Measurements from ENCODE around the gene ICAM5.

The ICAM5 gene

DNA sequence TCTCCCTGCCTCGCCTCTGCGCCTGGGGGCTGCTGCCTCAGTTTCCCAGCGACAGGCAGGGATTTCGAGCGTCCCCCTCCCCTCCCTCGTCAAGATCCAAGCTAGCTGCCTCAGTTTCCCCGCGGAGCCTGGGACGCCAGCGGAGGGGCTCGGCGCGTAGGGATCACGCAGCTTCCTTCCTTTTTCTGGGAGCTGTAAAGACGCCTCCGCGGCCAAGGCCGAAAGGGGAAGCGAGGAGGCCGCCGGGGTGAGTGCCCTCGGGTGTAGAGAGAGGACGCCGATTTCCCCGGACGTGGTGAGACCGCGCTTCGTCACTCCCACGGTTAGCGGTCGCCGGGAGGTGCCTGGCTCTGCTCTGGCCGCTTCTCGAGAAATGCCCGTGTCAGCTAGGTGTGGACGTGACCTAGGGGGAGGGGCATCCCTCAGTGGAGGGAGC lies 19.6 kb upstream of the ICAM5 start:
- TF ChIP-seq, protein P1, sequence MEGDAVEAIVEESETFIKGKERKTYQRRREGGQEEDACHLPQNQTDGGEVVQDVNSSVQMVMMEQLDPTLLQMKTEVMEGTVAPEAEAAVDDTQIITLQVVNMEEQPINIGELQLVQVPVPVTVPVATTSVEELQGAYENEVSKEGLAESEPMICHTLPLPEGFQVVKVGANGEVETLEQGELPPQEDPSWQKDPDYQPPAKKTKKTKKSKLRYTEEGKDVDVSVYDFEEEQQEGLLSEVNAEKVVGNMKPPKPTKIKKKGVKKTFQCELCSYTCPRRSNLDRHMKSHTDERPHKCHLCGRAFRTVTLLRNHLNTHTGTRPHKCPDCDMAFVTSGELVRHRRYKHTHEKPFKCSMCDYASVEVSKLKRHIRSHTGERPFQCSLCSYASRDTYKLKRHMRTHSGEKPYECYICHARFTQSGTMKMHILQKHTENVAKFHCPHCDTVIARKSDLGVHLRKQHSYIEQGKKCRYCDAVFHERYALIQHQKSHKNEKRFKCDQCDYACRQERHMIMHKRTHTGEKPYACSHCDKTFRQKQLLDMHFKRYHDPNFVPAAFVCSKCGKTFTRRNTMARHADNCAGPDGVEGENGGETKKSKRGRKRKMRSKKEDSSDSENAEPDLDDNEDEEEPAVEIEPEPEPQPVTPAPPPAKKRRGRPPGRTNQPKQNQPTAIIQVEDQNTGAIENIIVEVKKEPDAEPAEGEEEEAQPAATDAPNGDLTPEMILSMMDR (IDR thresholded peaks at IDR 0.05; ENCODE audit: insufficient read depth, low read depth, low read length, missing control alignments) = no peak
- H3K4me3 ChIP-seq (ENCODE audit: low read depth, low read length) = peak overlapping the region; percentile 69
- DNase-seq (ENCODE audit: low read depth) = peak; percentile 89

DNA sequence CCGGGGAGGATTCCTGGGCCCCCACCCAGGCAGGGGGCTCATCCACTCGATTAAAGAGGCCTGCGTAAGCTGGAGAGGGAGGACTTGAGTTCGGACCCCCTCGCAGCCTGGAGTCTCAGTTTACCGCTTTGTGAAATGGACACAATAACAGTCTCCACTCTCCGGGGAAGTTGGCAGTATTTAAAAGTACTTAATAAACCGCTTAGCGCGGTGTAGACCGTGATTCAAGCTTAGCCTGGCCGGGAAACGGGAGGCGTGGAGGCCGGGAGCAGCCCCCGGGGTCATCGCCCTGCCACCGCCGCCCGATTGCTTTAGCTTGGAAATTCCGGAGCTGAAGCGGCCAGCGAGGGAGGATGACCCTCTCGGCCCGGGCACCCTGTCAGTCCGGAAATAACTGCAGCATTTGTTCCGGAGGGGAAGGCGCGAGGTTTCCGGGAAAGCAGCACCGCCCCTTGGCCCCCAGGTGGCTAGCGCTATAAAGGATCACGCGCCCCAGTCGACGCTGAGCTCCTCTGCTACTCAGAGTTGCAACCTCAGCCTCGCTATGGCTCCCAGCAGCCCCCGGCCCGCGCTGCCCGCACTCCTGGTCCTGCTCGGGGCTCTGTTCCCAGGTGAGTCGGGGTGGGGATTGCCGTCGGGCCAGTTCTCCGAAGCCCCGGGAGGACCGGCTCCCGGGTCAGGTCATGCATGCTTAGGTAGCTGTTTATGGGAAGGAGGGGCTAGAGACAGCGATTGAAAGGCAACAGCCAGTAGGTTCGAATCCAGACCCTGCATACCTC lies 18.9 kb upstream of the ICAM5 start, which contains the start of gene ICAM1:
Gene ICAM1, plus strand, starts transcription at position 505 of the 779 bp plus-strand sequence. Its CDS starts 40 bp downstream, at position 545.
- peak; percentile 95 for DNase-seq (ENCODE audit: low read depth)
- TF ChIP-seq, protein P1 (IDR thresholded peaks at IDR 0.05; ENCODE audit: insufficient read depth, low read depth, low read length, missing control alignments) = no peak
- peak within 1 kb of the TSS; percentile 69 for H3K4me3 ChIP-seq (ENCODE audit: low read depth, low read length)

DNA sequence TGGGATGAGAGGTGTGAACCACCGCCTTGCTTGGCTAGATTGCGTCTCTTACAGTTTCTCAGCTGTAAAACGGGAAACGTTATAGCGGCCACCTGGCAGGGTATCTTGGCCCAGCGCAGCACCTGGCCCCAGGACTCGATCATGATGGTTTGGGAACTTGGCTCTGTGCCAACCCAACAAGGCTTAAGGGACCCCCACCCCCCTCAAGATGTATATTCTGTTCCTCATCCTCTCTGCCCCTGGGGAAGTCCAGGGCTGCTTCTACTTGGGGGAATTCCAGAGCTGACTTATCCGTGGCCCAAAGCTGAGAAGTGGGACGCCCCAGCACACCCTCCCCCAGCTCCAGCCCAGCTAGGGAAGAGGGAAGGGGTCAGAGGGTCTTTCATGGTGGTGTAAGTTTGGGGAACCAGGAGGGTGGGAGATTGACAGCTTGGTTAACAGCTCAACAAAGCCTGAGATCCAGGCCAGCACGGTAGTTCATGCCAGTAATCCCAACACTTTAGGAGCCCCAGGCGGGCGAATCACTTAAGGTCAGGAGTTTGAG lies 18.1 kb upstream of the ICAM5 start:
- DNase-seq (ENCODE audit: low read depth) = peak; percentile 92
- TF ChIP-seq, protein P1 (IDR thresholded peaks at IDR 0.05; ENCODE audit: insufficient read depth, low read depth, low read length, missing control alignments) = no peak
- peak overlapping the region; percentile 69 for H3K4me3 ChIP-seq (ENCODE audit: low read depth, low read length)

DNA sequence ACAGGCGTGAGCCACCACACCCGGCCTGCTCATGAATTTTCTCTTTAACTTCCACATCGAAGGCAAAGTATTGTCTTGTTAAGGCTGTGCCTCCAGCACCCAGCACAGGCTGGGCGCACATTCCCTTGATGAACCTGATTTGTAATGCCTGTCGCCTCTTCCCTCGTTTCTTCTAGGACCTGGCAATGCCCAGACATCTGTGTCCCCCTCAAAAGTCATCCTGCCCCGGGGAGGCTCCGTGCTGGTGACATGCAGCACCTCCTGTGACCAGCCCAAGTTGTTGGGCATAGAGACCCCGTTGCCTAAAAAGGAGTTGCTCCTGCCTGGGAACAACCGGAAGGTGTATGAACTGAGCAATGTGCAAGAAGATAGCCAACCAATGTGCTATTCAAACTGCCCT lies 15.2 kb upstream of the ICAM5 start:
- H3K4me3 ChIP-seq (ENCODE audit: low read depth, low read length) = peak overlapping the region; percentile 69
- TF ChIP-seq, protein P1 (IDR thresholded peaks at IDR 0.05; ENCODE audit: insufficient read depth, low read depth, low read length, missing control alignments) = no peak
- DNase-seq (ENCODE audit: low read depth) = no peak

DNA sequence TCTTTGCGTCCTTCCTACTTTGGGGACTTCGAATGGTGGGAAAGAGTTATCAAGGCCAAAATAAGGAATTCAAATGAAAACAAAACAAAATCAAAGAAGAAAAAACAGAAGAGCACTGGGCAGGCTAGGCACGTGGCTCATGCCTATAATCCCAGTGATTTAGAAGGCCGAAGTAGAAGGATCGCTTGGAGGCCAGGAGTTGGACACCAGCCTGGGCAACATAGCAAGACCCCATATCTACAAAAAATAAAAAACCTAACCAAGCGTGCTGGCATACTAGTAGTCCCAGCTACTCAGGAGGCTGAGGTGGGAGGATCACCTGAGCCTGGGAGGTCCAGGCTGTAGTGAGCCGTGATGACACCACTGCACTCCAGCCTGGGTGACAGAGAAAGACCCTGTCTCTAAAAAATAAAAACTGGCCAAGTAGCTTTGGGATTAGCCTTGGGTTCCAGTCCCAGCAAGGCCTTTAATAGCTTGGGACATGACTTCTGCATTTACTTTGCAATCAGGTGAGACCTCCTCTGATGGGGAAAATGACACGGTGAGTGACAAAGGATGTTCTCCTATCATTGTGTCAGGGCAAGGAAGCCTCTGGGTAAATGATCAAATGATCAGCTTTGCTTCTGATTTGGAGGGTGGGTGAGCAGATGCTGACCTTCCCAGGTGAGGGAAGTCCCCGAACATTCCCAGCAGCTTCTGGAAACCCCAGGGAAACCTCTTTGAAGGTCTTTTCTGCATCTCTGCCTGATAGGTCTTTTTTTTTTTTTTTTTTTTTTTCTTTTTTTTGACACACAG lies 11.8 kb upstream of the ICAM5 start:
- TF ChIP-seq, protein P1 (IDR thresholded peaks at IDR 0.05; ENCODE audit: insufficient read depth, low read depth, low read length, missing control alignments) = no peak
- H3K4me3 ChIP-seq (ENCODE audit: low read depth, low read length) = no peak overlapping the region
- DNase-seq (ENCODE audit: low read depth) = no peak

DNA sequence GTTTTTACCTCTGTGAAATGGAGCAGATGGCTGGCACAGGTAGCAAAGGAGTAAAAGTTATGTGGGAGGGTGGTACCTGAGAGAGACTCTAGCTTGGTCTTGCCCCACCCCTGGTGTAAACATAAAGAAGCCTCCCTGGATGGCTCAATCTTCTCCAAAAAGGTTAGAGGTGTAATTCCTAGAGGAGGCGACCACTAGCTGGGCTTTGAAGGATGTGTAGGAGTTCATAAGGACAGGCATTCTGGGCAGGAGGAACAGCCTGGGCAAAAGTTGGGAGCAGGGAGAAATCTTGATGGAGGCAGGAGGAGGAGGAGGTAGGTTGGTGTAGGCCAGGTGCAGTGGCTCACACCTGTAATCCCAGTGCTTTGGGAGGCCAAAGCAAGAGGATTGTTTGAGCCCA lies 10.8 kb upstream of the ICAM5 start:
- TF ChIP-seq, protein P1 (IDR thresholded peaks at IDR 0.05; ENCODE audit: insufficient read depth, low read depth, low read length, missing control alignments) = no peak
- no peak overlapping the region for H3K4me3 ChIP-seq (ENCODE audit: low read depth, low read length)
- DNase-seq (ENCODE audit: low read depth) = no peak

Data from GM12865 (cell line).